ENCODE measurements around the gene TPPP3. TPM values are rescaled to one million over a fixed set of nuclear protein-coding genes. Genes with fewer than 3 reads are reported as not detected.
A peak's percentile ranks its signal among the peaks of the same experiment; 100 is the strongest.

The TPPP3 gene
- 100 to 1,000 TPM; 284 to 468 (median 389) TPM for polyA plus RNA-seq (ENCODE audit: insufficient read depth in 1 of 5, insufficient read length in 5 of 5, low replicate concordance in 1 of 5)
- long read RNA-seq, donor 1, transcript TPPP3-203 (2 exons, 741 nt), result minor isoform, 5 of 312 reads
- long read RNA-seq, donor 1, transcript TPPP3-205 (3 exons, 1,736 nt), result minor isoform, 22 of 312 reads
- long read RNA-seq, donor 1, transcript TPPP3-202 (4 exons, 1,058 nt), result major isoform, 222 of 312 reads
- long read RNA-seq, donor 1, transcript TPPP3-201 (5 exons, 1,116 nt), result minor isoform, 9 of 312 reads
- long read RNA-seq, donor 1, partial matches to known transcripts, result 43 of 312 reads
- long read RNA-seq, donor 1, other reads (novel, unspliced or antisense), result 10 of 312 reads
- long read RNA-seq, donor 2, transcript TPPP3-202 (4 exons, 1,058 nt), result major isoform, 192 of 305 reads
- long read RNA-seq, donor 2, transcript TPPP3-205 (3 exons, 1,736 nt), result minor isoform, 34 of 305 reads
- long read RNA-seq, donor 2, partial matches to known transcripts, result 64 of 305 reads
- long read RNA-seq, donor 2, other reads (novel, unspliced or antisense), result 7 of 305 reads
- long read RNA-seq, donor 3, transcript TPPP3-205 (3 exons, 1,736 nt), result minor isoform, 21 of 262 reads
- long read RNA-seq, donor 3, transcript TPPP3-202 (4 exons, 1,058 nt), result major isoform, 183 of 262 reads
- long read RNA-seq, donor 3, partial matches to known transcripts, result 46 of 262 reads
- long read RNA-seq, donor 3, other reads (novel, unspliced or antisense), result 5 of 262 reads
- long read RNA-seq, donor 4, transcript TPPP3-203 (2 exons, 741 nt), result minor isoform, 7 of 180 reads
- long read RNA-seq, donor 4, transcript TPPP3-202 (4 exons, 1,058 nt), result major isoform, 121 of 180 reads
- long read RNA-seq, donor 4, transcript TPPP3-205 (3 exons, 1,736 nt), result minor isoform, 26 of 180 reads
- long read RNA-seq, donor 4, partial matches to known transcripts, result 24 of 180 reads
- long read RNA-seq, donor 4, other reads (novel, unspliced or antisense), result 0 of 180 reads
- long read RNA-seq, donor 5, transcript TPPP3-202 (4 exons, 1,058 nt), result major isoform, 258 of 340 reads
- long read RNA-seq, donor 5, transcript TPPP3-205 (3 exons, 1,736 nt), result minor isoform, 24 of 340 reads
- long read RNA-seq, donor 5, transcript TPPP3-201 (5 exons, 1,116 nt), result minor isoform, 6 of 340 reads
- long read RNA-seq, donor 5, partial matches to known transcripts, result 40 of 340 reads
- long read RNA-seq, donor 5, other reads (novel, unspliced or antisense), result 7 of 340 reads
- long read RNA-seq, donor 6, transcript TPPP3-202 (4 exons, 1,058 nt), result major isoform, 346 of 447 reads
- long read RNA-seq, donor 6, transcript TPPP3-205 (3 exons, 1,736 nt), result minor isoform, 43 of 447 reads
- long read RNA-seq, donor 6, transcript TPPP3-201 (5 exons, 1,116 nt), result minor isoform, 10 of 447 reads
- long read RNA-seq, donor 6, transcript TPPP3-203 (2 exons, 741 nt), result minor isoform, 9 of 447 reads
- long read RNA-seq, donor 6, partial matches to known transcripts, result 31 of 447 reads
- long read RNA-seq, donor 6, other reads (novel, unspliced or antisense), result 5 of 447 reads
- long read RNA-seq, donor 7, transcript TPPP3-205 (3 exons, 1,736 nt), result minor isoform, 22 of 147 reads
- long read RNA-seq, donor 7, transcript TPPP3-202 (4 exons, 1,058 nt), result major isoform, 122 of 147 reads
- long read RNA-seq, donor 7, partial matches to known transcripts, result 0 of 147 reads
- long read RNA-seq, donor 7, other reads (novel, unspliced or antisense), result 0 of 147 reads
- long read RNA-seq, donor 8, transcript TPPP3-202 (4 exons, 1,058 nt), result major isoform, 71 of 80 reads
- long read RNA-seq, donor 8, partial matches to known transcripts, result 0 of 80 reads
- long read RNA-seq, donor 8, other reads (novel, unspliced or antisense), result 0 of 80 reads

DNA sequence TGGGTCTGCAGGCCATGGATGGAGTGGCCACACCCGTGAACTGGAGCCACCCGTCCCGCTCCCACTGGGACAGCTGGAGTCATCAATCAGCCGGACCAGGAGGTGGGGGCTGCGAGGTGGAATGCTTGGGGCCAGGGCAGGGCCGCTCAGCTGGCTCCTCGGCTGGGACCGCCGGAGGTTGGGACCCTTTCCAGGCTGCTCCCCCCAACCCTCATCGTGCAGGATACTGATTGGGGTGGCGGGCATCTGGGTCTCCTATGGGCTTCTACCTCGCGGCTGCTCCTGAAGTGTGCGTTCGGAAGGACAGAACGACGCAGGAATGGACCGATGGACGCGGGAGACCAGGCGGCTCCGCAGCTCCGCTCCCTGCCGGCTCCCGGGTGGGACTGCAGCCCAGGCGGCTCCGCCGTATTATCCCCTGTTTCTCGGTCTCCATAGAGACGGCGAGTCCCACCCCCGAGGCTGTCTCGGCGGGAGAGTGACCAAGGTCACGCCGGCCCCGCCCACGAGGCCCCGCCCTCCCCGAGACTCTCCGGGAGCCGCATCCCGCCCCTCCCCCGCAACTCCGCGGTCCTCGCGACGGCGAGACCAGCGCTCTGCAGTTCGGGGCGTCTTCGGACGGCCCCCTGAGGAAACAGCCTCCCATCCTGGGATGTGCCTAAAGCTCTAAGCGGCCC lies at the start of gene TPPP3:
TPPP3 (minus strand) TSS at position 388 of the 677 bp plus-strand sequence. CDS start 2,387 bp downstream, outside the sequence.
- DNase-seq, result peak; percentile 87 to 88

DNA sequence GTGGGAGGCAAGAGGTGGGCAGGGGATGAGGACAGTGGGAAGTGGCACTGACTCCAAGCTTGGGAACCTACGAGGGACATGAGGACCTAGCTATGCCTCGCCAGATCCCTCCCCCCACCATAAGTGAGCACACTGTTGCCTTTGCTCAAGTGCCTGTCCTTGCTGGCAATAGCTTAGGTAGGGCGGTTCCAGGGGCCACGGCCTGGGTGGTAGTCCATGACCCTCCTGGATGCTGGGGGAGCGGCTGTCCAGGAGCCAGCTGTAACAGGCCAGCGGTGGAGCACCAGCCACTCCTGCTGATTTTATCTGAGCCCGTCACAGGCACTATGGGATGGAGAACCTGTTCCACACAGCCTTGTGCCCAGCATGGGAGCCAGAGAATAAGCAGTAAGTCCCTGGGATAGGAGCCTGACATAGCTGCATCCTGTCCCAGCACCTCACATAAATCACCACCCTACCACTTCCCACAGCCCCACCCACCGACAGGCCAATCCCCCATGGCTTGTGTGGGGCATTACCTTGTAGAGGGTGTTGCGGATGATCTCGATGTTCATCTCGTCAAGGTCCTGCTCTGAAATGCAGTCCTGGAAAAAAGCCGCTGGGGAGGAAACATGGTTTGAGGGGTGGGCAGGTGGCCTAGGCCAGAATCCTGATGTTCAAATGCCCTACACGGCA lies 49.4 kb upstream of the TPPP3 start:
- DNase-seq, result no peak

DNA sequence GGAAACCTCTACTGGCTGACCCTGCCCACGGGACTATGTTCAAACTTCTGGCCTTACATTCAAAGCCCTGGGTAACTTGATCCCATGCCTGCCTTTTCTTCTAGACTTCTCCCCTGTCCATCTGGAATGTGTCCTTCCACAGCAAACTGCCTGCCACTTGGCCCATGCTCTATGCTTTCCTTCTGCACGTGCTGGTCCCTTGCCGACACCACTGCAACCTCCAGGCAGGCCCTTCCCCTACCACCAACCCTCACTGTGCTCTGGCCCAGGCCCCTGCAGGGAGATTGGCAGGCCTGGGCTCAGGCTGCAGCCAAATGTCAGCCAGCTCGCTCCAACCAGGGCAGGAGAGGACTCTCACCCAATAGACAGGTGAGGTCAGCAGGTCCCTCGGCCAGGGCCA lies 48.6 kb upstream of the TPPP3 start:
- peak in 1 of 2 donors; percentile 56 for DNase-seq

DNA sequence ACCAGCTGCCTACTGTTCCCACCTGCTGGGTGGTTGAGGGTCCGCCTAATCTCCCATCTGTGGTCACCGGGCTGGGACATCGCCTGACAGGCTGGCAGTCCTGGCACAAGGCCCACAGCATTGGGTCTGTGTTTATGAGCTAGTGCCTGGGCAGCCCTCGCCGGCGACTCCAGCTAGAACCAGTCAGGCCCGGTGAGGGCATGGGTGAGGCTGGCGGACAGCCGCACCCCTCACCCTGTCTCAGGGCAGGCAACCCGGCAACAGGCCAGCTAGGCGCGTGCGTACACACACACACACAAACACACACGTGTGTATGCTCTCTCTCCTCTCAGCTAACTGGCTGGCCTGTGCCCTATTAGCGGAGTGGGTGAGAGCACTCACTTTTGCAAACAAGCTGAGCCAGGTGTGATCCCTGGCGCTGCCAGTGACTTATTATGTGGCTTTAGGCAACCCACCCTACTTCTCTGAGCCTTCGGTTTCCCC lies 48.0 kb upstream of the TPPP3 start:
- DNase-seq, result peak; percentile 72 to 73

DNA sequence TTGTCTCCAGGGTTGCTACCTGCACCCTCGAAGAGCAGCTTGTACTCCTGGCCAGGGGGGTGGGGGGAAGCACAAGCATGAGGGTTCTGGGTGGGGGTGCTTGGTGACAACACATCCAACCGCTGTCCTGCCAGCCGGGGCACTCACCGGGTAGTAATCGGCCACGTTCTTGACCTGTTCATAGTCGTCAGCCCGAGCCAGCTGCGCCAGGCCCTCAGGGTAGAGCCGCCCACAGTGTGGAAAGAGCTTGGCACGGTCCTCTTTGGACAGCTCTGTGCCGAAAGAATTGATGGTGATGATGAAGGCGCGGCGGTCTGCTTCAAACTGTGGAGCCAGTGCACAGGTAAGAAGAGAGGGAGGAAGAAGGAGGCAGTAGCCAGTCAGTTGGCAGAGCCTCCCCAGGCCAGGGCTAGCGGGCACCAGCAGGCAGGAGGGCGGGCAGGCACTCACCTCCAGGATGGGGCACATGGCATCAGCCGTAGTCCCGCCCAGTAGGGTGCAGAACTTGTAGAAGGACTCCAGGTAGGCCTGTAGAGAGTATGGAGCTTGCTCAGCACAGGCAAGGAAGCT lies 45.6 kb upstream of the TPPP3 start:
- no peak for DNase-seq

DNA sequence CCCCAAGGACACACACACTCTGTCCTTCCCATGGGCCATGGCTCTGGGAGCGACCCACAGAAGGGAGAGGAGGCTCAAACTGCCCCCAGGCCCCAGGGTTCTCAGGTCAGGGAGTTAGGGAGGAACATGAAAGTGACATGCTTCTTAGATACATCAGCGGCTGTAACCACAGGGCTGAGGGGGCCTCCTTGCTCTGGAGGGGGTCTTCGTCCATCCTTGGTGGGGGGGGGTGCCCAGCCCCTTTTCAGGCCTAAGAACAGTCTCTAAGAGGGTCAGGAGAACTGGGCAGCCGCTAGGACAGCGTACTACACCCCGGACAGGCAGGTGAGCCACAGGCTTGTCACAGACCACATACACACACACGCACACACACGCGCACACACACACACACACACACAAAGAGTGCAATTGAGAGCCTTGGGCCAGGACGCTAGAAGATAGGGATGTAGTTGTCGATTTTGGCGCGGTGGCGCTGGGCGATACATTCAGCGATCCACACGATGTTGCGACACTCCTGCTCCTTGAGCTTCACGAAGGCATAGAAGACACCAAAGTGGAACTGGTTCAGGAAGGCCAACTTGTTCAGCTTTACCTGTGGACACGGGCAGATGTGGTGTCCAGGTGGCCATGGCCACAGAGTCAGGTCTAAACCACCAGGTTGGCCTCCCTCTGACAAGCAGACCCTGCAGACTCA lies 44.9 kb upstream of the TPPP3 start:
- no peak for DNase-seq

DNA sequence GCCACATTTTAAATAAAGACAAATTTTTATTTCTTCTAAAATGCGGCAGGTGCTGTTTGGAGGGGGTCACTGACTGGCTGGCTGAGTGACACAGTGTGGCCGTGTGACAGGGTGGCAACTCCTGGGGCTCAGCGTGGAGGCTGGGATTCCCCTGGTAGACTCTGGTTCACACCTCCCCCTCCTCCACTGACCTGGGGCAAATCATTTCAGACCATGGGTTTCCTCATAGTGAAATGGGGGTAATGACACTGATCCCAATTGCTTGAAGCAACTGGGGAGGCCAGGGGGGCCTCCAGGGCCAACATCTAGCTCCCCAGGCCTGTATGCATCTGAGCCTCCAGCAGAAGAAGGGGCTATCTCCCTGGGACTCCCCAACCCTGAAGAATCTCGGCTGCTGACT lies 44.2 kb upstream of the TPPP3 start:
- DNase-seq, result no peak

DNA sequence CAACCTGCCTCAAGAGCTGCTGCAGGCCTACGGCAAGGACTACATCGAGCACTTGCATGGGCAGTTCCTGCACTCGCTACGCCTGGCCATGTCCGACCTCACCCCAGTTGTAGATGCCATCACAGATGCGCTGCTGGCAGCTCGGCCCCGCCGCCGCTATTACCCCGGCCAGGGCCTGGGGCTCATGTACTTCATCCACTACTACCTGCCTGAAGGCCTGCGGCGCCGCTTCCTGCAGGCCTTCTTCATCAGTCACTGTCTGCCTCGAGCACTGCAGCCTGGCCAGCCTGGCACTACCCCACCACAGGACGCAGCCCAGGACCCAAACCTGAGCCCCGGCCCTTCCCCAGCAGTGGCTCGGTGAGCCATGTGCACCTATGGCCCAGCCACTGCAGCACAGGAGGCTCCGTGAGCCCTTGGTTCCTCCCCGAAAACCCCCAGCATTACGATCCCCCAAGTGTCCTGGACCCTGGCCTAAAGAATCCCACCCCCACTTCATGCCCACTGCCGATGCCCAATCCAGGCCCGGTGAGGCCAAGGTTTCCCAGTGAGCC lies 43.4 kb upstream of the TPPP3 start:
- DNase-seq, result no peak

DNA sequence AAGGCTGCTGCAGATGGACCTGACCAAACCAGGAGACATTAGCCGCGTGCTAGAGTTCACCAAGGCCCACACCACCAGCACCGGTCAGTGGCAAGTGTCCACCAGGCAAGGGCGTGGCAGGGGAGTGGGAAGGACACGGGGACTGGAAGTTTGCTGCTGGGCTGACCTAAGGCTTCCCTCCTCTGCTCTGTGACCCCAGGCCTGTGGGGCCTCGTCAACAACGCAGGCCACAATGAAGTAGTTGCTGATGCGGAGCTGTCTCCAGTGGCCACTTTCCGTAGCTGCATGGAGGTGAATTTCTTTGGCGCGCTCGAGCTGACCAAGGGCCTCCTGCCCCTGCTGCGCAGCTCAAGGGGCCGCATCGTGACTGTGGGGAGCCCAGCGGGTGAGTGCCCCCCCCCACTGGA lies 42.5 kb upstream of the TPPP3 start:
- no peak for DNase-seq

DNA sequence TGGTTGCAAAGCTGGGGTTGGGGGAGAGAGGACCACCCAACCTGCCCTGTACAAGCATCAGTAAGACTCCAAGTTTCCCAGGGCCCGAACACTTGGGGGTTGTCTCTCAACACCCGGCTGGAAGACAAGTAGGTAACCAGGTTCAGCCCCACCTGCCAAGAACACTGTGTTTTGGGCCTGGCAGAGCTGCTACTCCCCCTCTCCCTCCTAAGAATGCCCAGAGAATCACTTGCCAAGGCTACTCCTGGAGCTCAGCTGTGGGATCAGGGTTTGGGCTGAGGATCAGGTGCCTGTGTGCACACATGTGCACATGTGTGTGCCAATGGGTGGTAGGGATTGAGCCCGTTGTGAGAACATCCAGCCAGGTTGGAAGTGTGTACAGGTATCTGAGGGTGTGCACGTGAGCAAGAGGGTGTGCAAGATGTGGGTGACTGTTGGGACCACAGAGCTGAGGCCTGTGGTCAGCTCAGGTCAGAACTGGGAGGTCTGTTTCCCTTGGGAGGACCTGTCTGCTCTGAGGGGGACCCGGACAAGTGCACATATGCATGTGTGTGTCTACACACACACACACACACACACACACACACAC lies 39.9 kb upstream of the TPPP3 start:
- no peak for DNase-seq

DNA sequence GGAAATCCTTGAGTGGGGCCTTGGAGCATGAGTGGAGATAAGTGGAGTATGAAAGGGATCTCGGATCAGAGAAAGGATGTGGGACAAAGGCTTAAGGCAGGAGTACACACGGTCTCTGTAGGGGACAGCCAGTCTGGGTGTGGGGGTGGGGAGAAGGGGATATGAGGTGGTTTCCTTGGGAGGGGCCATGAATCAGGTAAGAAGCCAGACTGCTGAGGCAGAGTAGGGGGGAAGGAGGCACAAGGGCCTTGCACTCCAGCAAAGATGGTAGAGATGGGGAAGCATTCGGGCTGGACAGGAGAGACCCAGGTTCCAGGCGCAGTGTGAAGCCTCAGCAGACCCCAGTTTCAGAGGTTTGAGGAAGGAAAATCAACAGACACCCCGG lies 39.2 kb upstream of the TPPP3 start:
- no peak for DNase-seq

DNA sequence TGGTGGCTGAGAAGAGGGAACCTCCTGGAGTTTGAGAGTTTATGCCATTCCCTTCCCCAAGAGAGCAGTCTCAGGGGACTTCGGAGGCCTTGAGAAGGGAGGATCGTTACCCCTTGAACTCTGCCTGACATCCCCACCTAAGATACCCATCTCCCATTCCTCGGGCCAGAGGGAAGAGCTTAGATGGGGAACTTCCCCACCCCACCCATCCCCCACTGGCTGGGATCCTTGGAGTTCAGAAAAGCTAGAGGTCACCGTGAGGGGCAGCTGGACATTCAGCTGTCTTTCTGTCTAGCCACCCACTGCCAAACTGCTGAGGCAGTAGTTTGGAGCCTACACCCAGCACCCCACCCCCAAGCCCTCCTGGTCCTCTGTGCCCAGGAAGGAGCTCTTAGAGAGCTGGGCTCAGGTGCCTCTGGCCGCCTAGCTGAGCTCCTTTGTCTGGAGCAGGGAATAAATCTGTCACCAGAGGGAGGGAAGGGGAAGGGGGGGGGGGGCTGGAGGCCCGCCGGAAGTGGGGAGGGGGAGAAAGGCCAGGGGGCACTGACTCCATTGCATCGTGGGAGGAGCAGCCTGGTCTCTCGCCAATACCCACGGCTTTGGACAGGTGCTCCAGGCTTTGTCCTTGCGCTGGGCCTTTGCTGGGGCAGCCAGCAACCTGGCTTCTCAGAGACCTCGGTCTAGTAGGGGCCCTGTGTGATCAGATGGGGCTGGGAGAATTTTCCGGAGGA lies 38.6 kb upstream of the TPPP3 start:
- no peak for DNase-seq

DNA sequence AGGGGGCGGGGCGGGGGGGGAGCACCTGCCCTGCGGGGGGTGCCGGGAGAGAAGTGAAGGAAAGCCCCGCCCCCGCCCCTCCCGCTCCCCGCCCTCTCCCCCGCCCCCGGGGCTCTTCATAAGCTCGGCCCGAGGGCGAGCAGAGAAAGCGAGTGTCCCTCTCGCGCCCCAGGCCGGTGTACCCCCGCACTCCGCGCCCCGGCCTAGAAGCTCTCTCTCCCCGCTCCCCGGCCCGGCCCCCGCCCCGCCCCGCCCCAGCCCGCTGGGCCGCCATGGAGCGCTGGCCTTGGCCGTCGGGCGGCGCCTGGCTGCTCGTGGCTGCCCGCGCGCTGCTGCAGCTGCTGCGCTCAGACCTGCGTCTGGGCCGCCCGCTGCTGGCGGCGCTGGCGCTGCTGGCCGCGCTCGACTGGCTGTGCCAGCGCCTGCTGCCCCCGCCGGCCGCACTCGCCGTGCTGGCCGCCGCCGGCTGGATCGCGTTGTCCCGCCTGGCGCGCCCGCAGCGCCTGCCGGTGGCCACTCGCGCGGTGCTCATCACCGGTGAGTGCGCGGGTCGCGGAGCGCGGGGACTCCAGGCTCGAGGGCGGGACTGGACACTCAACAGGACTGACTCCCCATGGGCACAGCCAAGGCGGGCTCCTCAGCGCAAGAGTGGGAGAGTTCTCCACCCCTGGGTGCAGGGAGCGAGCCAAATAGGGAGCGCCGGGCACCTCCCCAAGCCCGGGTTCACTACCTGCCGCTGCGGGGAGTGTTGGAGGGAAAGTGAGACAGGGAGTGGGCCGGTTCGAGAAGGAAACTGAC lies 37.9 kb upstream of the TPPP3 start, which contains the start of gene HSD11B2:
HSD11B2 (plus strand) TSS at position 145 of the 798 bp plus-strand sequence; CDS start at position 273, 128 bp downstream.
- DNase-seq, result no peak

DNA sequence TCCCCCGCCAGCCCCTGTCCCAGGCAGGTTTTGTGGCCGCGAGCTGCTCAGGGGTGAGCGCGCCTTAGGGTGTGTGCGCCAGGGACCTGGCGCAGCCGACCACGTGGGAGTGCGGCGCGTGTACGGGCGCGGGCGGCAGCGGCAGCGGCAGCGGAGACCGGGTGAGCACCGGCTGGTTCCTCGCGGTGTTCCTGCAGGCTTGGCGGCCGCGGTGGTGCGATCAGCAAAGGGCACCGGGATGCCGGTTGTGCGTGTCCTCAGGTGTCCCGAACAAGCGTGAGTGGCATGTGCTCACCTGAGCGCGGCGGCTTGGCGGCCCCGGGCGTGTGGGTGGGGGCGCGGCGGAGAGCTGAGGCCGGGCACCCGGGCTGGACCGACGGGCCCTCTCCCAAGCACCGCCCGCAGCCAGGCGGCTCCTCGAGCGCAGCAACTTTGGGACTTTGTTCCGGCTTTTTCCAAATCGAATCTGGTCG lies 37.2 kb upstream of the TPPP3 start:
- no peak for DNase-seq

DNA sequence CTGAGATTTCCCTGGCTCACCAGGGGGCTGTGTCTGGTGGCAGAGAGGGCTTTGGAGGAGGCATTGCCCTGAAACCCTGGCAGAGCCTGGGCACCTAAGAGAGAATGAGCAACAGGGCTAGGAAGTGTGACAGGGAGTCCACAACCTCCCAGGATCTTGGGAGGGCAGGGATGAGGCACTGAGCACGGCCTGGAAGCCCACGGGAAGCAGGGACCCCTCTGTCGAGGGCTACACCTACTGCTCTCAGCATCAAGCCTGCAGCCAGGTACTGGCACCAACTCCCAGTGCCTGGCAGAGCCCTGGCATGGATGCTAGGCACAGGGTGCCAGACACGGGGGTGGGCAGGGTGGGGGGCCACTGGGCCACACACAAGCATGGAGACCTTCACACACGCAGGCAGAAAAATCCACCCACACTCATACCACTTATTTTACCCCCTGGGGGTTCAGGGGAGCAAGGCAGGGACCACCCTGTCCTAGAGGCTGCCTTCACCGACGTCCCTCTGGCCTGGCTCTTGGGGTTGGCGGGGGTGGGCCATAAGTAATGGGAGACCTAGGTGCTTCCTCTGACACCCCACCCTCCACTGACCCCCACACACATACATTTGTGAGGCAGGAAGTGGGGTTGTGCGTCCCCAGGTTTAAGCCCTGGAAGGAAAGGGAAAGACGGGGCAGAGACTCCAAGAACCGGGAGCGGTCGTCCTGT lies 36.7 kb upstream of the TPPP3 start:
- DNase-seq, result no peak

Measured in right lung (tissue), 10 donors.